Vagina (tissue), 2 donors: ENCODE results near the gene CYP3A7.
"Not testable (repeated sequence)": the region's sequence is repeated elsewhere in the genome, so short reads cannot be mapped to it uniquely, and the experiment has no call there.

ENCODE experiments used
- POLR2A ChIP-seq, 2 donors: fragments of 450-650 bp; IDR thresholded peaks; one replicate each; pipeline ENCODE4 v1.6.1; 2017; ENCODE audit warnings: antibody characterized with exemption in 2 of 2, mild to moderate bottlenecking in 2 of 2, moderate library complexity in 2 of 2
- POLR2AphosphoS5 ChIP-seq, 2 donors: sonication (generic); formaldehyde crosslinking; IDR thresholded peaks; one replicate each; pipeline ENCODE4 v1.9.0; 2017; ENCODE audit warnings: antibody characterized with exemption in 2 of 2, mild to moderate bottlenecking in 2 of 2, low read depth in 1 of 2; ENCODE audit not compliant: insufficient read depth in 1 of 2
- TF ChIP-seq, protein P1 (sequence below), 3 experiments: fragments of 450-650 bp in 2 of 3; fragments of 200-600 bp in 1 of 3; sonication (generic) in 1 of 3; IDR thresholded peaks; one replicate each; pipeline ENCODE4 v1.5.1; 2017 to 2019; ENCODE audit warnings: antibody characterized with exemption in 3 of 3, mild to moderate bottlenecking in 2 of 3, moderate library complexity in 2 of 3

DNA sequence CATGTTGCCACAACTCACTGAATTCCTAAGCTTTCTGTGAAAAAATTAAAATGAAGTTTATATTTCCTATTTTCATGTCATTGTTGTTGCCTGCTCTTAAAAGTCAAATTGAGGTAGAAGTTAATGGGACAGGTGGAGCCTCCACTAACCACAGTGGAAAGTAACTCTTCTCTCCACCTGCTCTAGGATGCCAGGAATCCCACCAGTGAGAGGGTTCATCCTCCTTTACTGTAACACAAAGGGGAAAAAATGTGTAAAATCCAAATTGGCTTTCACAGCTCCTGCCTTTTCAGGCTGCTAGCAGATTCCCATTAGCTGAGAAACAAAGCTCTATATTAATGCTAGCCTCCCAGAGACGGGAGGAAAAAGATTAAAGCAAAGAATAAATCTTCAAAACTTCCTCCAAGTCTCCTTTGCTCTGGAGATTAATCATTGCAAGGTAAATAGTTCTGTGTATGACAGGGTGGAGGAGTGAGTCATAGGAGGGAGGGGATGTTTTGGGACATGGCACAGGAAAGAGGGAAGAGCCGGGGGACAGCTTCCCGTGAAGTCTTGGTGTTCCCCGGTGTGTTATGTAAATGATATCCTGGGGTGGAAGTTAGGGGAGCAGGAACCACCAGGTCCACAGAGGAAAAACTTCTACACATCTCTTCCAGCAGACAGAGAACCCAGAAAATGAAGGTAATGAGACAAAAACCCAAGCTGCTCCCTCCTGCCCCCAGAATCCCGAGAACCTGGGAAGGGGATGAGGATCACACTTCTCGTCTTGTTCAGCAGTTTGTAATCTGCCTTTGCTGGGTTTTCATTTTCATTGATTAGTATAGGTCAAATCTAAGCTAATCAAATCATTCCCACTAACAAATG lies 35.9 kb downstream of the CYP3A7 start:
- TF ChIP-seq, protein P1, sequence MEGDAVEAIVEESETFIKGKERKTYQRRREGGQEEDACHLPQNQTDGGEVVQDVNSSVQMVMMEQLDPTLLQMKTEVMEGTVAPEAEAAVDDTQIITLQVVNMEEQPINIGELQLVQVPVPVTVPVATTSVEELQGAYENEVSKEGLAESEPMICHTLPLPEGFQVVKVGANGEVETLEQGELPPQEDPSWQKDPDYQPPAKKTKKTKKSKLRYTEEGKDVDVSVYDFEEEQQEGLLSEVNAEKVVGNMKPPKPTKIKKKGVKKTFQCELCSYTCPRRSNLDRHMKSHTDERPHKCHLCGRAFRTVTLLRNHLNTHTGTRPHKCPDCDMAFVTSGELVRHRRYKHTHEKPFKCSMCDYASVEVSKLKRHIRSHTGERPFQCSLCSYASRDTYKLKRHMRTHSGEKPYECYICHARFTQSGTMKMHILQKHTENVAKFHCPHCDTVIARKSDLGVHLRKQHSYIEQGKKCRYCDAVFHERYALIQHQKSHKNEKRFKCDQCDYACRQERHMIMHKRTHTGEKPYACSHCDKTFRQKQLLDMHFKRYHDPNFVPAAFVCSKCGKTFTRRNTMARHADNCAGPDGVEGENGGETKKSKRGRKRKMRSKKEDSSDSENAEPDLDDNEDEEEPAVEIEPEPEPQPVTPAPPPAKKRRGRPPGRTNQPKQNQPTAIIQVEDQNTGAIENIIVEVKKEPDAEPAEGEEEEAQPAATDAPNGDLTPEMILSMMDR (IDR thresholded peaks at IDR 0.05) = not testable (repeated sequence)
- not testable (repeated sequence) for TF ChIP-seq POLR2A (IDR thresholded peaks at IDR 0.05); POLR2AphosphoS5 (IDR thresholded peaks at IDR 0.05; ENCODE audit: insufficient read depth in 1 of 2, low read depth in 1 of 2)
